GM12878 (cell line): ENCODE measurements around the gene MEIS2. TPM values are rescaled to one million over a fixed set of nuclear protein-coding genes. Genes with fewer than 3 reads are reported as not detected.

ENCODE experiments used
- BACH1 ChIP-seq: fragments of 450-650 bp; IDR thresholded peaks from 2 replicates; pipeline ENCODE4 v1.6.1; 2017; ENCODE audit warnings: mild to moderate bottlenecking, borderline replicate concordance
- BHLHE40 ChIP-seq, 2 experiments: fragments of 450-650 bp in 1 of 2; IDR thresholded peaks; 2 replicates each; pipeline ENCODE4 v1.6.1; 2011 to 2017; ENCODE audit warnings: low read depth in 2 of 2, borderline replicate concordance in 1 of 2, improper control_type of control experiment in 1 of 2, low read length in 1 of 2, mild to moderate bottlenecking in 1 of 2
- CBFB ChIP-seq: IDR thresholded peaks from 2 replicates; pipeline ENCODE4 v1.6.1; 2016; ENCODE audit warnings: antibody characterized with exemption, low read depth
- ETV6 ChIP-seq, 2 experiments: fragments of 450-650 bp in 1 of 2; IDR thresholded peaks in 1 of 2; conservative IDR thresholded peaks in 1 of 2; 2 replicates each; pipeline ENCODE4 v1.6.1; 2014; ENCODE audit warnings: antibody characterized with exemption in 1 of 2, borderline replicate concordance in 1 of 2, low read depth in 1 of 2, mild to moderate bottlenecking in 1 of 2, moderate library complexity in 1 of 2
- HSF1 ChIP-seq: fragments of 150-350 bp; IDR thresholded peaks from 2 replicates; pipeline ENCODE4 v1.6.1; 2014; ENCODE audit warnings: mild to moderate bottlenecking, low read depth, low read length
- JUNB ChIP-seq: IDR thresholded peaks from 2 replicates; pipeline ENCODE4 v1.6.1; 2016; ENCODE audit warnings: antibody characterized with exemption, mild to moderate bottlenecking
- KDM1A ChIP-seq: fragments of 200-600 bp; sonication (generic); IDR thresholded peaks from 2 replicates; pipeline ENCODE4 v1.6.1; 2016; ENCODE audit warnings: borderline replicate concordance
- MEF2B ChIP-seq: fragments of 450-650 bp; IDR thresholded peaks from 2 replicates; pipeline ENCODE4 v1.6.1; 2018; ENCODE audit warnings: mild to moderate bottlenecking, moderate library complexity; ENCODE audit not compliant: partially characterized antibody, poor library complexity, severe bottlenecking
- PAX5 ChIP-seq: IDR thresholded peaks from 2 replicates; pipeline ENCODE4 v1.6.1; 2011; ENCODE audit warnings: low read depth, low read length, borderline replicate concordance
- POLR2A ChIP-seq: IDR thresholded peaks from 2 replicates; pipeline ENCODE4 v1.6.1; 2011; ENCODE audit warnings: low read depth, mild to moderate bottlenecking, low read length
- RELA ChIP-seq: fragments of 450-650 bp; IDR thresholded peaks from 2 replicates; pipeline ENCODE4 v1.8.0; 2014; ENCODE audit warnings: borderline replicate concordance; ENCODE audit not compliant: partially characterized antibody
- RFX5 ChIP-seq: IDR thresholded peaks from 2 replicates; pipeline ENCODE4 v1.6.1; 2011; ENCODE audit warnings: low read depth, low read length, improper control_type of control experiment
- SIX5 ChIP-seq: IDR thresholded peaks from 2 replicates; pipeline ENCODE4 v1.6.1; 2011; ENCODE audit warnings: mild to moderate bottlenecking, low read depth, low read length, moderate library complexity; ENCODE audit not compliant: severe bottlenecking
- SP1 ChIP-seq: IDR thresholded peaks from one replicate; pipeline ENCODE4 v1.6.1; 2011; ENCODE audit warnings: low read depth, low read length
- STAT1 ChIP-seq: fragments of 450-650 bp; conservative IDR thresholded peaks from 2 replicates; pipeline ENCODE4 v1.6.1; 2014; ENCODE audit warnings: antibody characterized with exemption, mild to moderate bottlenecking
- ZBED1 ChIP-seq: IDR thresholded peaks from 2 replicates; pipeline ENCODE4 v1.6.1; 2016; ENCODE audit warnings: borderline replicate concordance
- ZNF687 ChIP-seq: fragments of 450-650 bp; IDR thresholded peaks from 2 replicates; pipeline ENCODE4 v1.6.1; 2017; ENCODE audit warnings: mild to moderate bottlenecking, moderate library complexity
- polyA plus RNA-seq, 11 experiments: library from polyadenylated mRNA; depleted of rRNA in 4 of 11; unstranded in 6 of 11; stranded (reverse) in 5 of 11; fragments of >200 nt; fragmentation: Nextera tagmentation in 4 of 11; fragmentation: Illumina TruSeq in 1 of 11; extraction: Ambion mirVana in 4 of 11; extraction: Trizol in 1 of 11; gene quantifications; 1 replicate in 1 of 11; 2 replicates in 10 of 11; pipeline versions ENCODE4 v1.2.1 to v1.2.3, GENCODE V29; 2011 to 2016; ENCODE audit warnings: inconsistent platforms in 2 of 11, missing spikeins in 2 of 11, low read depth in 1 of 11
- total RNA-seq, 4 experiments: library from RNA; depleted of rRNA in 3 of 4; stranded (reverse); fragments of >200 nt in 3 of 4; fragmentation: Illumina TruSeq in 1 of 4; extraction: Trizol in 1 of 4; gene quantifications; 2 replicates each; pipeline versions ENCODE4 v1.2.1 to v1.2.3, GENCODE V29; 2013 to 2021
- TF ChIP-seq, protein P1 (sequence below): fragments of 450-650 bp; IDR thresholded peaks from 2 replicates; pipeline ENCODE4 v1.6.1; 2017; ENCODE audit warnings: low read depth, mild to moderate bottlenecking, moderate library complexity
- TF ChIP-seq, protein P2 (sequence below): IDR thresholded peaks from 2 replicates; pipeline ENCODE4 v1.6.1; 2012; ENCODE audit warnings: mild to moderate bottlenecking, low read depth, low read length

Gene MEIS2
- total and polyA plus RNA-seq, 10 of the 15 experiments (the other 5 are each of a cell fraction or from before 2014, with no cell fraction given): 9.2 to 54.0 (median 20.4) TPM

- no peak for TF ChIP-seq HSF1
- TF ChIP-seq STAT1: no peak
- peak in 1 of 2 experiments; percentile 44; a peak in 2 of 4 replicates for TF ChIP-seq BHLHE40 (IDR thresholded peaks at IDR 0.05; ENCODE audit: borderline replicate concordance in 1 of 2, low read depth in 2 of 2, low read length in 1 of 2)
- no peak for TF ChIP-seq BACH1
- TF ChIP-seq POLR2A: peak; percentile 88
- no peak for TF ChIP-seq KDM1A
- 0 out of 2 replicates have a peak, but pooled peaks have one; percentile 9 for TF ChIP-seq RFX5
- TF ChIP-seq ZNF687: no peak; the same call in 1 of the 2 replicates
- no peak for TF ChIP-seq SIX5
- TF ChIP-seq RELA: peak; percentile 23
- 0 out of 2 replicates have a peak, but pooled peaks have one; percentile 33 for TF ChIP-seq ZBED1
- TF ChIP-seq, protein P1, sequence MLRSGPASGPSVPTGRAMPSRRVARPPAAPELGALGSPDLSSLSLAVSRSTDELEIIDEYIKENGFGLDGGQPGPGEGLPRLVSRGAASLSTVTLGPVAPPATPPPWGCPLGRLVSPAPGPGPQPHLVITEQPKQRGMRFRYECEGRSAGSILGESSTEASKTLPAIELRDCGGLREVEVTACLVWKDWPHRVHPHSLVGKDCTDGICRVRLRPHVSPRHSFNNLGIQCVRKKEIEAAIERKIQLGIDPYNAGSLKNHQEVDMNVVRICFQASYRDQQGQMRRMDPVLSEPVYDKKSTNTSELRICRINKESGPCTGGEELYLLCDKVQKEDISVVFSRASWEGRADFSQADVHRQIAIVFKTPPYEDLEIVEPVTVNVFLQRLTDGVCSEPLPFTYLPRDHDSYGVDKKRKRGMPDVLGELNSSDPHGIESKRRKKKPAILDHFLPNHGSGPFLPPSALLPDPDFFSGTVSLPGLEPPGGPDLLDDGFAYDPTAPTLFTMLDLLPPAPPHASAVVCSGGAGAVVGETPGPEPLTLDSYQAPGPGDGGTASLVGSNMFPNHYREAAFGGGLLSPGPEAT: no peak; the same call in 1 of the 2 replicates
- TF ChIP-seq SP1: no peak
- TF ChIP-seq MEF2B: peak; percentile 30
- no peak for TF ChIP-seq CBFB
- no peak for TF ChIP-seq JUNB
- TF ChIP-seq ETV6 (conservative IDR thresholded peaks at IDR 0.05 in 1 of 2, IDR thresholded peaks at IDR 0.05 in 1 of 2; ENCODE audit: borderline replicate concordance in 1 of 2, low read depth in 1 of 2): no peak; a peak in 2 of 4 replicates
- TF ChIP-seq, protein P2, sequence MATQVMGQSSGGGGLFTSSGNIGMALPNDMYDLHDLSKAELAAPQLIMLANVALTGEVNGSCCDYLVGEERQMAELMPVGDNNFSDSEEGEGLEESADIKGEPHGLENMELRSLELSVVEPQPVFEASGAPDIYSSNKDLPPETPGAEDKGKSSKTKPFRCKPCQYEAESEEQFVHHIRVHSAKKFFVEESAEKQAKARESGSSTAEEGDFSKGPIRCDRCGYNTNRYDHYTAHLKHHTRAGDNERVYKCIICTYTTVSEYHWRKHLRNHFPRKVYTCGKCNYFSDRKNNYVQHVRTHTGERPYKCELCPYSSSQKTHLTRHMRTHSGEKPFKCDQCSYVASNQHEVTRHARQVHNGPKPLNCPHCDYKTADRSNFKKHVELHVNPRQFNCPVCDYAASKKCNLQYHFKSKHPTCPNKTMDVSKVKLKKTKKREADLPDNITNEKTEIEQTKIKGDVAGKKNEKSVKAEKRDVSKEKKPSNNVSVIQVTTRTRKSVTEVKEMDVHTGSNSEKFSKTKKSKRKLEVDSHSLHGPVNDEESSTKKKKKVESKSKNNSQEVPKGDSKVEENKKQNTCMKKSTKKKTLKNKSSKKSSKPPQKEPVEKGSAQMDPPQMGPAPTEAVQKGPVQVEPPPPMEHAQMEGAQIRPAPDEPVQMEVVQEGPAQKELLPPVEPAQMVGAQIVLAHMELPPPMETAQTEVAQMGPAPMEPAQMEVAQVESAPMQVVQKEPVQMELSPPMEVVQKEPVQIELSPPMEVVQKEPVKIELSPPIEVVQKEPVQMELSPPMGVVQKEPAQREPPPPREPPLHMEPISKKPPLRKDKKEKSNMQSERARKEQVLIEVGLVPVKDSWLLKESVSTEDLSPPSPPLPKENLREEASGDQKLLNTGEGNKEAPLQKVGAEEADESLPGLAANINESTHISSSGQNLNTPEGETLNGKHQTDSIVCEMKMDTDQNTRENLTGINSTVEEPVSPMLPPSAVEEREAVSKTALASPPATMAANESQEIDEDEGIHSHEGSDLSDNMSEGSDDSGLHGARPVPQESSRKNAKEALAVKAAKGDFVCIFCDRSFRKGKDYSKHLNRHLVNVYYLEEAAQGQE: no peak
- TF ChIP-seq PAX5: no peak
Observed at GRCh38 chr15:37100109-37100965, at the start of gene MEIS2 (continued).
